ENCODE measurements around the gene PGLYRP3.

DNA sequence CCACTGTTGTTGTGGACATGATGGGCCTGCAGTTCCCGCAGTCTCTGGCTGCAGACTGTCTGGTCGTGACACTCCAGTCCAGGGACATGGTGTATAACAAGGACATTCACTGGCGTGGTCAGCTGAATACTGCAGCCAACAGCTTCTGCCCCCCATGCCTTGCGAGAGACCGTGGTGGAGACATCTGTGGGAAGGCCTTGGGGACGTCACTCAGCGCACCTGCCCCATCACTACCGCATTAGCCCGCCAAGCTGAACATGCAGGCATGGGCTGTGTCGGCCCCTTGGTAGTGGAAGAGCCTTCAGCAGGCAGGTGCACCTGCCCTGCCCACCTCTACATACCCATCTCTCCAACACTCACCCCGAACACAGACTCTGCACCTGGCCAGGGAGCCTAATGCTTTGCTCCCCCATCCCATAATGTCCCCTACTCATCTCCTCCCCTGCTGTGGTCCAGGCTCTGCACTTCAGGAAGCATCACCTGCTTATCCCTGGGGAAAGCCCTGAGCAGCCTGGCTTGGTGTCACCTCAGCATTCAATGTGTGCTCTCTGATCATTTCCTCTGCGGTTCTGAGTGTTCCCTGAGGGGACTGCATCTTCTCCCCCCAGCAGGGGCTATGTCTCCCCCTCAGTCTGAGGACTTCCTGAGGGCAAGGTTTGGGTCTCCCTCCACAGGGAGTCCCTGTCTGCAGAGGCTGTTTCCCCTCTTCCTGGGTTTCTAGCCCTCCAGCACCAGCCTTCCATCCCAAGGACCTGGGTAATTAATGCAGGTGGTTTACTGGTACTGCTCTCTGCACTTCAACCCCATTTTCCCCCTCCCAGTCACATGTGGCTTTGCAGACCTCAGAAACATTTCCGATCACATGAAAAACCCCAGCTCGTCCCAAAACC lies 32.7 kb upstream of the PGLYRP3 start:
- TF ChIP-seq, protein P1, sequence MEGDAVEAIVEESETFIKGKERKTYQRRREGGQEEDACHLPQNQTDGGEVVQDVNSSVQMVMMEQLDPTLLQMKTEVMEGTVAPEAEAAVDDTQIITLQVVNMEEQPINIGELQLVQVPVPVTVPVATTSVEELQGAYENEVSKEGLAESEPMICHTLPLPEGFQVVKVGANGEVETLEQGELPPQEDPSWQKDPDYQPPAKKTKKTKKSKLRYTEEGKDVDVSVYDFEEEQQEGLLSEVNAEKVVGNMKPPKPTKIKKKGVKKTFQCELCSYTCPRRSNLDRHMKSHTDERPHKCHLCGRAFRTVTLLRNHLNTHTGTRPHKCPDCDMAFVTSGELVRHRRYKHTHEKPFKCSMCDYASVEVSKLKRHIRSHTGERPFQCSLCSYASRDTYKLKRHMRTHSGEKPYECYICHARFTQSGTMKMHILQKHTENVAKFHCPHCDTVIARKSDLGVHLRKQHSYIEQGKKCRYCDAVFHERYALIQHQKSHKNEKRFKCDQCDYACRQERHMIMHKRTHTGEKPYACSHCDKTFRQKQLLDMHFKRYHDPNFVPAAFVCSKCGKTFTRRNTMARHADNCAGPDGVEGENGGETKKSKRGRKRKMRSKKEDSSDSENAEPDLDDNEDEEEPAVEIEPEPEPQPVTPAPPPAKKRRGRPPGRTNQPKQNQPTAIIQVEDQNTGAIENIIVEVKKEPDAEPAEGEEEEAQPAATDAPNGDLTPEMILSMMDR (IDR thresholded peaks at IDR 0.05): no peak
- TF ChIP-seq EP300 (IDR thresholded peaks at IDR 0.05): no peak
- TF ChIP-seq POLR2A (IDR thresholded peaks at IDR 0.05): no peak

Data from tibial nerve (tissue), 4 donors.